Ureter (tissue), 1 donor: ENCODE measurements around the gene CNBP. TPM values are rescaled to one million over a fixed set of nuclear protein-coding genes. Genes with fewer than 3 reads are reported as not detected.

ENCODE experiments used
- DNase-seq: peaks from one replicate; pipeline ENCODE4 v3.0.0-alpha.2; 2020; ENCODE audit warnings: low spot score
- total RNA-seq: library from RNA; stranded (reverse); gene quantifications from one replicate; pipeline ENCODE4 v1.2.4, GENCODE V29; 2023
- donor health status: DM: yes; HTN: yes; CAD: no.

The CNBP gene
- total RNA-seq, 1 donor from 2014 or later, result 338 TPM

- no peak for DNase-seq
Observed at GRCh38 chr3:129131465-129132088, 52.1 kb downstream of the CNBP start.

GRCh38 chr3:129130291-129130813 is 53.3 kb downstream of the CNBP start:
- DNase-seq, result no peak

GRCh38 chr3:129128357-129129155 is 55.1 kb downstream of the CNBP start:
- no peak for DNase-seq

GRCh38 chr3:129126726-129127280 is 56.9 kb downstream of the CNBP start:
- DNase-seq, result no peak

GRCh38 chr3:129123314-129124060 is 60.2 kb downstream of the CNBP start:
- no peak for DNase-seq

- no peak for DNase-seq
Observed at GRCh38 chr3:129122412-129123011, 61.2 kb downstream of the CNBP start.

GRCh38 chr3:129121792-129122411 is 61.8 kb downstream of the CNBP start, which contains the start of gene RAB43:
Gene RAB43 (minus strand): TSS chr3:129121804. CDS start chr3:129121489, 315 bp downstream.
- DNase-seq, result peak; percentile 93

GRCh38 chr3:129121016-129121791 is 62.5 kb downstream of the CNBP start:
- DNase-seq, result no peak

- DNase-seq, result peak; percentile 95
Observed at GRCh38 chr3:129120254-129121004, 63.3 kb downstream of the CNBP start.

GRCh38 chr3:129119365-129120100 is 64.2 kb downstream of the CNBP start:
- no peak for DNase-seq

GRCh38 chr3:129118745-129119144 is 65.0 kb downstream of the CNBP start:
- DNase-seq, result no peak

Other genes starting within 250 kb of the CNBP start
- gene CFAP92, start 189.8 kb downstream of the CNBP start, total RNA-seq, result 2.1 TPM
- gene EFCC1, start 182.6 kb downstream of the CNBP start, total RNA-seq, result 2.1 TPM
- gene GP9, start 123.1 kb downstream of the CNBP start, total RNA-seq, result not detected
- 27.2 TPM for gene RAB43, start 62.1 kb downstream of the CNBP start, total RNA-seq
- 34.4 TPM for gene ISY1, start 22.8 kb downstream of the CNBP start, total RNA-seq
- 133 TPM for gene COPG1, start 65.7 kb upstream of the CNBP start, total RNA-seq
- gene HMCES, start 95.0 kb upstream of the CNBP start, total RNA-seq, result 32.2 TPM
- 0.26 TPM for gene EFCAB12, start 244.7 kb upstream of the CNBP start, total RNA-seq